SK-N-SH treated with all-trans-retinoic acid at 6 μM for 48 hours (cell line): ENCODE data around the gene STEAP2.

Source experiments
- ARNTL ChIP-seq: fragments of 450-650 bp; formaldehyde crosslinking; IDR thresholded peaks from 2 replicates; pipeline ENCODE4 v1.5.0; 2020; ENCODE audit warnings: low read depth, mild to moderate bottlenecking, moderate library complexity, borderline replicate concordance
- ISL1 ChIP-seq: fragments of 250-450 bp; sonication (Bioruptor Pico); IDR thresholded peaks from 2 replicates; pipeline ENCODE4 v2.1.2; 2022; ENCODE audit warnings: mild to moderate bottlenecking, moderate library complexity
- PATZ1 ChIP-seq: fragments of 250-450 bp; sonication (Bioruptor Pico); IDR thresholded peaks from 2 replicates; pipeline ENCODE4 v1.8.0; 2020; ENCODE audit warnings: mild to moderate bottlenecking, moderate library complexity, borderline replicate concordance
- SNAI2 ChIP-seq: fragments of 250-450 bp; sonication (Bioruptor Pico); IDR thresholded peaks from 2 replicates; pipeline ENCODE4 v1.5.0; 2020; ENCODE audit warnings: mild to moderate bottlenecking, moderate library complexity
- TCF4 ChIP-seq: fragments of 250-450 bp; sonication (Bioruptor Pico); IDR thresholded peaks from 2 replicates; pipeline ENCODE4 v1.8.0; 2021; ENCODE audit warnings: mild to moderate bottlenecking, moderate library complexity, borderline replicate concordance
- ZFP30 ChIP-seq: fragments of 450-650 bp; formaldehyde crosslinking; IDR thresholded peaks from 2 replicates; pipeline ENCODE4 v1.5.0; 2022; ENCODE audit warnings: mild to moderate bottlenecking, moderate library complexity

- TF ChIP-seq TCF4 (CRISPR knock-in tag) (no peak), SNAI2 (CRISPR knock-in tag) (no peak), ZFP30 (no peak), ARNTL (CRISPR knock-in tag) (no peak), ISL1 (CRISPR knock-in tag) (no peak), PATZ1 (CRISPR knock-in tag) (no peak)
Measured at GRCh38 chr7:90172624-90173023, 38.9 kb upstream of the STEAP2 start.
